ENCODE results near the gene TXNDC15. TPM values are rescaled to one million over a fixed set of nuclear protein-coding genes. Genes with fewer than 3 reads are reported as not detected.
"Not testable (repeated sequence)": the region's sequence is repeated elsewhere in the genome, so short reads cannot be mapped to it uniquely, and the experiment has no call there.

TXNDC15 gene
- total RNA-seq, 1 donor from 2014 or later = 92.3 TPM

DNA sequence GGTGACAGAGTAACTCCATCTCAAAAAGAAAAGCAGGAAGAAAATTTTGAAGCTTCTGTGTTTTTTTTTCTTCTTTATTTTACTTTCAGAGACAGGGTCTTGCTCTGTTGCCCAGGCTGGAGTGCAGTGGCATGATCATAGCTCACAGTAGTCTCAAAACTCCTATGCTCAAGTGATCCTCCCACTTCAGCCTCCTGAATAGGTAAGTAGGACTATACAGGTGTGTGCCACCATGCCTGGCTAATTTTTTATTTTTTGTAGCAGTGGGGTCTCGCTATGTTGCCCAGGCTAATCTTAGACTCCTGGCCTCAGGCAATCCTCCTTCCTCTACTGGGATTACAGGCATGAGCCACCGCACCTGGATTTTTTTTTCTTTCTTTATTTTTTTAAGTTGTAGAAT lies 38.5 kb upstream of the TXNDC15 start:
- Histone ChIP-seq H3K27me3 (no peaks in the 10 kb centered on the region), H3K27ac (no peak overlapping the region), H3K4me1 (no peaks in the 10 kb centered on the region), H3K9me3 (no peaks in the 10 kb centered on the region), H3K4me3 (no peak overlapping the region), H3K36me3 (peaks cover 0 to 8% of the 10 kb centered on the region in 2 donors)
- intact Hi-C loops (cut with DNase I) = no loop called here
- TF ChIP-seq POLR2A (IDR thresholded peaks at IDR 0.05) (no peak), POLR2AphosphoS5 (IDR thresholded peaks at IDR 0.05; ENCODE audit: insufficient read depth in 1 of 2, low read depth in 1 of 2) (no peak)
- TF ChIP-seq, protein P1, sequence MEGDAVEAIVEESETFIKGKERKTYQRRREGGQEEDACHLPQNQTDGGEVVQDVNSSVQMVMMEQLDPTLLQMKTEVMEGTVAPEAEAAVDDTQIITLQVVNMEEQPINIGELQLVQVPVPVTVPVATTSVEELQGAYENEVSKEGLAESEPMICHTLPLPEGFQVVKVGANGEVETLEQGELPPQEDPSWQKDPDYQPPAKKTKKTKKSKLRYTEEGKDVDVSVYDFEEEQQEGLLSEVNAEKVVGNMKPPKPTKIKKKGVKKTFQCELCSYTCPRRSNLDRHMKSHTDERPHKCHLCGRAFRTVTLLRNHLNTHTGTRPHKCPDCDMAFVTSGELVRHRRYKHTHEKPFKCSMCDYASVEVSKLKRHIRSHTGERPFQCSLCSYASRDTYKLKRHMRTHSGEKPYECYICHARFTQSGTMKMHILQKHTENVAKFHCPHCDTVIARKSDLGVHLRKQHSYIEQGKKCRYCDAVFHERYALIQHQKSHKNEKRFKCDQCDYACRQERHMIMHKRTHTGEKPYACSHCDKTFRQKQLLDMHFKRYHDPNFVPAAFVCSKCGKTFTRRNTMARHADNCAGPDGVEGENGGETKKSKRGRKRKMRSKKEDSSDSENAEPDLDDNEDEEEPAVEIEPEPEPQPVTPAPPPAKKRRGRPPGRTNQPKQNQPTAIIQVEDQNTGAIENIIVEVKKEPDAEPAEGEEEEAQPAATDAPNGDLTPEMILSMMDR (IDR thresholded peaks at IDR 0.05) = no peak
- no peak for DNase-seq (ENCODE audit: extremely low spot score in 2 of 2)

DNA sequence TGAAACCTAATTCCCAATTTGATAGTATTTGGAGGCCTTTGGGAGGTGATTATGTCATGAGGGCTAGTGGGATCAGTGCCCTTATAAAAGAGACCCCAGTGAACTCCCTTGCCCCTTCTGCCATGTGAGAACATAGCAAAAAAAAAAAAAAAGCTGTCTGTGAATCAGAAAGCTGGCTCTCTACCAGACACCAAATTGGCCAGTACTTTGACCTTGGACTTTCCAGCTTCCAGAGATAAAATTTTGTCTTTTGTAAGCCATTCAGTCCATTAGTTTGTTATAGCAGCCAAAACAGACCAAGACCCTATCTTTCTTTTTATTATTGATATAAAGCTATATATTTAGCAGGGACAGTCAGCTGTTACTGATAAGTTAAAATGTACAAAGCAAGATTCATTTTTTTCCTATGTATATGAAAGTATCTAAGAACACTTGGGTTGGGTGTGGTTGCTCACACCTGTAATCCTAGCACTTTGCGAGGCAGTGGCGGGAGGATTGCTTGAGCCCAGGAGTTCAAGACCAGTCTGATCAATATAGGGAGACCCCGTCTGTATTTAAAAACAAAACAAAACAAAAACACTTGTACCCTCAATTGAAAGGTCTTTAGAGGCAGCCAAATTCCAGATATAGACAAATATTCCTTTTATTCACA lies 36.5 kb upstream of the TXNDC15 start:
- intact Hi-C loops (cut with DNase I) = no loop called here
- Histone ChIP-seq H3K4me3 (no peak overlapping the region), H3K27ac (no peak overlapping the region), H3K27me3 (no peaks in the 10 kb centered on the region), H3K4me1 (no peaks in the 10 kb centered on the region), H3K36me3 (peaks cover 0 to 8% of the 10 kb centered on the region in 2 donors), H3K9me3 (no peaks in the 10 kb centered on the region)
- DNase-seq (ENCODE audit: extremely low spot score in 2 of 2) = no peak
- TF ChIP-seq, protein P1 (IDR thresholded peaks at IDR 0.05) = no peak
- TF ChIP-seq POLR2AphosphoS5 (IDR thresholded peaks at IDR 0.05; ENCODE audit: insufficient read depth in 1 of 2, low read depth in 1 of 2) (no peak), POLR2A (IDR thresholded peaks at IDR 0.05) (no peak)

- H3K27ac ChIP-seq; H3K4me3 ChIP-seq; H3K9me3 ChIP-seq; DNase-seq (ENCODE audit: extremely low spot score in 2 of 2); H3K36me3 ChIP-seq; H3K27me3 ChIP-seq; intact Hi-C loops (cut with DNase I); H3K4me1 ChIP-seq: not testable (repeated sequence)
Measured at GRCh38 chr5:134838361-134838760, 35.8 kb upstream of the TXNDC15 start.

- no peak for DNase-seq (ENCODE audit: extremely low spot score in 2 of 2)
- TF ChIP-seq POLR2AphosphoS5 (IDR thresholded peaks at IDR 0.05; ENCODE audit: insufficient read depth in 1 of 2, low read depth in 1 of 2) = no peak
- Histone ChIP-seq H3K4me3 (no peak overlapping the region), H3K27me3 (no peaks in the 10 kb centered on the region), H3K9me3 (no peaks in the 10 kb centered on the region), H3K27ac (no peak overlapping the region), H3K4me1 (peaks cover 9% of the 10 kb centered on the region), H3K36me3 (no peaks in the 10 kb centered on the region)
- intact Hi-C loops (cut with DNase I) = loop anchor here (10.0 kb wide), 1 partner anchor 64 kb away; the partner anchor contains the start of gene PCBD2
Measured at GRCh38 chr5:134840811-134841210, 33.4 kb upstream of the TXNDC15 start.

GRCh38 chr5:134844252-134844651 lies 29.9 kb upstream of the TXNDC15 start:
- TF ChIP-seq POLR2AphosphoS5 (IDR thresholded peaks at IDR 0.05; ENCODE audit: insufficient read depth in 1 of 2, low read depth in 1 of 2) = no peak
- no peak for TF ChIP-seq POLR2A (IDR thresholded peaks at IDR 0.05)
- TF ChIP-seq, protein P1 (IDR thresholded peaks at IDR 0.05) = no peak
- no peaks in the 10 kb centered on the region for H3K9me3 ChIP-seq
- H3K4me3 ChIP-seq = no peak overlapping the region
- no peak for DNase-seq (ENCODE audit: extremely low spot score in 2 of 2)
- H3K4me1 ChIP-seq = peaks cover 31% of the 10 kb centered on the region
- intact Hi-C loops (cut with DNase I) = loop anchor here (10.0 kb wide), 1 partner anchor 61 kb away; the partner anchor contains the start of gene PCBD2
- peaks cover 0 to 8% of the 10 kb centered on the region in 2 donors for H3K36me3 ChIP-seq
- H3K27me3 ChIP-seq = no peaks in the 10 kb centered on the region
- H3K27ac ChIP-seq = no peak overlapping the region

DNA sequence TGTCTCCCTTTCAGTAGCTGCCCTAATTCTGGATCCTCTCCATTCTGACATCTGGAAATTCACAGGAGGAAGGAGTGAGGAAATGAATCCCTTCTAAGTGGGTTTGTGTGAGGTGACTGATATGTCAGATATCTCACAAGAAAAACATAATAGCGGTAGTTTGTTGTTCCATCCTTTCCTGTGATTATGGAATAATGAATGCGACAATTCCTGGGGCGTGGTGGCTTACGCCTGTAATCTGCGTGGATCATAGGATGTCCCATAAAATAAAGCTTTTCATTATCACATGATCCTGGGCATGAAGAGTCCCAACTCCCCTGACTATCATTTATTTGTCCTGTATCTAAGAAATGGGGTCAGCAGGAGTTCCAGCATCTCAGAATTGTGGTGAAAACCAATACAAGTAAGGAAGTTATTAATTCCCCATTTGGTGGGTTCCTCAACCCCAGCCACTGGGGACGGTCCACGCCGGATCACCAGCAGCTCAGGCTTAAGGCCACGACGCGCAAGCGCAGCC lies 28.8 kb upstream of the TXNDC15 start:
- no peak for DNase-seq (ENCODE audit: extremely low spot score in 2 of 2)
- Histone ChIP-seq H3K4me3 (peak overlapping the region; percentile 69 to 89), H3K4me1 (peaks cover 42% of the 10 kb centered on the region), H3K9me3 (no peaks in the 10 kb centered on the region), H3K27me3 (no peaks in the 10 kb centered on the region), H3K36me3 (peaks cover 0 to 8% of the 10 kb centered on the region in 2 donors), H3K27ac (peak overlapping the region; percentile 94)
- intact Hi-C loops (cut with DNase I) = loop anchor here (10.0 kb wide), 1 partner anchor 59 kb away; the partner anchor contains the start of gene PCBD2
- no peak for TF ChIP-seq POLR2AphosphoS5 (IDR thresholded peaks at IDR 0.05; ENCODE audit: insufficient read depth in 1 of 2, low read depth in 1 of 2)
- TF ChIP-seq, protein P1 (IDR thresholded peaks at IDR 0.05) = no peak
- no peak for TF ChIP-seq POLR2A (IDR thresholded peaks at IDR 0.05)
